KMS-11 (cell line): ENCODE data around the gene DHRS13.
"Not testable (repeated sequence)": the region's sequence is repeated elsewhere in the genome, so short reads cannot be mapped to it uniquely, and the experiment has no call there.

ENCODE experiments used
- H2AFZ ChIP-seq: fragments of 200-600 bp; sonication (generic); 2 replicates; pipeline ENCODE4 v1.6.1; 2016; ENCODE audit warnings: antibody characterized with exemption, mixed run types, low read depth
- H3K27ac ChIP-seq: fragments of 200-600 bp; sonication (generic); 2 replicates; pipeline ENCODE4 v1.6.1; 2016; ENCODE audit warnings: mild to moderate bottlenecking, mixed run types
- H3K27me3 ChIP-seq: fragments of 200-600 bp; sonication (generic); 2 replicates; pipeline ENCODE4 v1.6.1; 2017; ENCODE audit warnings: mild to moderate bottlenecking, low read depth, mixed run types, moderate library complexity; ENCODE audit not compliant: insufficient read depth
- H3K36me3 ChIP-seq: fragments of 200-600 bp; sonication (generic); 2 replicates; pipeline ENCODE4 v1.6.1; 2017; ENCODE audit warnings: mild to moderate bottlenecking, mixed run types; ENCODE audit not compliant: insufficient read depth
- H3K4me1 ChIP-seq: fragments of 200-600 bp; sonication (generic); 2 replicates; pipeline ENCODE4 v1.6.1; 2016; ENCODE audit warnings: mild to moderate bottlenecking, low read depth, mixed run types; ENCODE audit not compliant: poor library complexity, severe bottlenecking
- H3K4me2 ChIP-seq: fragments of 200-600 bp; sonication (generic); 2 replicates; pipeline ENCODE4 v1.7.0; 2016; ENCODE audit warnings: mild to moderate bottlenecking, mixed run types
- H3K4me3 ChIP-seq: fragments of 200-600 bp; sonication (generic); IDR thresholded peaks from 2 replicates; pipeline ENCODE4 v1.6.1; 2017; ENCODE audit warnings: low read depth, low read length, mixed read lengths; ENCODE audit not compliant: insufficient read depth
- H3K79me2 ChIP-seq: fragments of 200-600 bp; sonication (generic); 2 replicates; pipeline ENCODE4 v1.6.1; 2016; ENCODE audit warnings: low read depth, mixed run types; ENCODE audit not compliant: insufficient read depth
- H3K9ac ChIP-seq: fragments of 200-600 bp; sonication (generic); 2 replicates; pipeline ENCODE4 v1.6.1; 2016; ENCODE audit warnings: mild to moderate bottlenecking, mixed run types
- H4K20me1 ChIP-seq: fragments of 200-600 bp; sonication (generic); 2 replicates; pipeline ENCODE4 v1.6.1; 2016; ENCODE audit warnings: mild to moderate bottlenecking, mixed run types; ENCODE audit not compliant: insufficient read depth
- CTCF ChIP-seq: fragments of 200-600 bp; sonication (generic); conservative IDR thresholded peaks from 2 replicates; pipeline ENCODE4 v1.6.1; 2017; ENCODE audit warnings: low read depth, mild to moderate bottlenecking, antibody characterized with exemption, low read length, moderate library complexity, mixed read lengths

Gene DHRS13

GRCh38 chr17:28897769-28898526 lies 4.9 kb downstream of the DHRS13 start:
- Histone ChIP-seq H3K27ac (peak overlapping the region; percentile 23), H3K4me1 (peaks cover 57% of the 10 kb centered on the region), H3K4me3 (no peak overlapping the region), H3K9ac (peak overlapping the region; percentile 70), H3K27me3 (no peaks in the 10 kb centered on the region), H3K36me3 (no peaks in the 10 kb centered on the region), H4K20me1 (no peaks in the 10 kb centered on the region), H3K79me2 (peaks cover 12% of the 10 kb centered on the region; the same call in 1 of the 2 replicates), H3K4me2 (peak overlapping the region; percentile 84), H2AFZ (peak overlapping the region; percentile 96)
- no peak for TF ChIP-seq CTCF

GRCh38 chr17:28896884-28897768 lies 5.8 kb downstream of the DHRS13 start, which contains the start of gene FLOT2:
Gene FLOT2, minus strand, starts transcription at chr17:28897733. Its CDS starts 159 bp downstream, at chr17:28897574.
- H3K27ac ChIP-seq: peak within 1 kb of the TSS; percentile 23
- H3K9ac ChIP-seq: peak within 1 kb of the TSS; percentile 70
- peak within 1 kb of the TSS; percentile 84 for H3K4me2 ChIP-seq
- no peak within 1 kb of the TSS for H3K4me3 ChIP-seq
- H3K36me3 ChIP-seq: no peaks in the 10 kb centered on the region
- H3K27me3 ChIP-seq: no peaks in the 10 kb centered on the region
- H3K4me1 ChIP-seq: peaks cover 65% of the 10 kb centered on the region
- TF ChIP-seq CTCF: peak; percentile 27; the same call in 1 of the 2 replicates
- H2AFZ ChIP-seq: peak within 1 kb of the TSS; percentile 96
- H3K79me2 ChIP-seq: peaks cover 10% of the 10 kb centered on the region; the same call in 1 of the 2 replicates
- H4K20me1 ChIP-seq: no peaks in the 10 kb centered on the region

- peaks cover 65% of the 10 kb centered on the region for H3K4me1 ChIP-seq
- no peaks in the 10 kb centered on the region for H3K36me3 ChIP-seq
- H4K20me1 ChIP-seq: no peaks in the 10 kb centered on the region
- H3K9ac ChIP-seq: peak overlapping the region; percentile 70; the same call in 1 of the 2 replicates
- H3K27ac ChIP-seq: no peak overlapping the region
- H3K4me3 ChIP-seq: no peak overlapping the region
- peak overlapping the region; percentile 84 for H3K4me2 ChIP-seq
- H2AFZ ChIP-seq: peak overlapping the region; percentile 96; the same call in 1 of the 2 replicates
- no peaks in the 10 kb centered on the region for H3K27me3 ChIP-seq
- TF ChIP-seq CTCF: no peak
- H3K79me2 ChIP-seq: peaks cover 4% of the 10 kb centered on the region; the same call in 1 of the 2 replicates
These were observed 6.4 kb downstream of the DHRS13 start for GRCh38 chr17:28896491-28896883.

- Histone ChIP-seq H3K27ac (no peak overlapping the region), H3K36me3 (no peaks in the 10 kb centered on the region), H3K9ac (no peak overlapping the region), H3K79me2 (no peaks in the 10 kb centered on the region; the same call in 1 of the 2 replicates), H4K20me1 (no peaks in the 10 kb centered on the region), H3K4me2 (peak overlapping the region; percentile 84), H3K4me3 (no peak overlapping the region), H3K4me1 (peaks cover 60% of the 10 kb centered on the region), H2AFZ (no peak overlapping the region), H3K27me3 (no peaks in the 10 kb centered on the region)
- no peak for TF ChIP-seq CTCF
These were observed 7.0 kb downstream of the DHRS13 start for GRCh38 chr17:28895794-28896447.

- H3K9ac ChIP-seq, H2AFZ ChIP-seq, H3K36me3 ChIP-seq, H3K4me2 ChIP-seq, H4K20me1 ChIP-seq, H3K27me3 ChIP-seq, H3K27ac ChIP-seq, H3K4me3 ChIP-seq, H3K79me2 ChIP-seq: not testable (repeated sequence)
- peaks cover 55% of the 10 kb centered on the region for H3K4me1 ChIP-seq
These were observed 9.4 kb downstream of the DHRS13 start for GRCh38 chr17:28893248-28894183.
